Astrocyte (in vitro differentiated cells and primary cell): Measurements from ENCODE around the gene TM4SF20.

Experiments used
- CTCF ChIP-seq: IDR thresholded peaks from 2 replicates; pipeline ENCODE4 v1.5.1; 2011; ENCODE audit warnings: low read depth, mild to moderate bottlenecking, inconsistent platforms, low read length, moderate library complexity; ENCODE audit not compliant: insufficient read depth
- EZH2 ChIP-seq: IDR thresholded peaks from 2 replicates; pipeline ENCODE4 v1.6.1; 2012; ENCODE audit warnings: mild to moderate bottlenecking, low read length, inconsistent platforms; ENCODE audit not compliant: insufficient read depth

GRCh38 chr2:227386630-227387029 lies 7.5 kb upstream of the TM4SF20 start:
- no peak for TF ChIP-seq CTCF
- no peak for TF ChIP-seq EZH2
